ENCODE measurements around the gene EHMT2. TPM values are rescaled to one million over a fixed set of nuclear protein-coding genes. Genes with fewer than 3 reads are reported as not detected.

The EHMT2 gene
- total RNA-seq, 1 donor from 2014 or later: 202 TPM

GRCh38 chr6:31920811-31921210 is 23.3 kb upstream of the EHMT2 start:
- no peak overlapping the region for H3K4me3 Mint-ChIP-seq
- TF ChIP-seq CTCF (conservative IDR thresholded peaks at IDR 0.05): no peak
- no peaks in the 10 kb centered on the region for H3K4me1 Mint-ChIP-seq
- no peak overlapping the region for H3K27ac Mint-ChIP-seq (ENCODE audit: unreplicated experiment)
- no peak for DNase-seq (ENCODE audit: low read depth, low spot score)
- H3K36me3 Mint-ChIP-seq (ENCODE audit: low read depth): no peaks in the 10 kb centered on the region
- no peaks in the 10 kb centered on the region for H3K27me3 Mint-ChIP-seq (ENCODE audit: low read depth)
- H3K9me3 Mint-ChIP-seq: no peaks in the 10 kb centered on the region

GRCh38 chr6:31919624-31920303 is 22.3 kb upstream of the EHMT2 start:
- no peak overlapping the region for H3K27ac Mint-ChIP-seq (ENCODE audit: unreplicated experiment)

GRCh38 chr6:31918069-31918720 is 20.7 kb upstream of the EHMT2 start:
- no peaks in the 10 kb centered on the region for H3K9me3 Mint-ChIP-seq
- no peaks in the 10 kb centered on the region for H3K4me1 Mint-ChIP-seq
- H3K4me3 Mint-ChIP-seq: no peak overlapping the region
- no peak for TF ChIP-seq CTCF (conservative IDR thresholded peaks at IDR 0.05)
- no peaks in the 10 kb centered on the region for H3K36me3 Mint-ChIP-seq (ENCODE audit: low read depth)
- H3K27me3 Mint-ChIP-seq (ENCODE audit: low read depth): no peaks in the 10 kb centered on the region
- no peak for DNase-seq (ENCODE audit: low read depth, low spot score)
- no peak overlapping the region for H3K27ac Mint-ChIP-seq (ENCODE audit: unreplicated experiment)

More at GRCh38 chr6:31919624-31920303, 22.3 kb upstream of the EHMT2 start:
- Mint-ChIP-seq H3K36me3 (ENCODE audit: low read depth) (no peaks in the 10 kb centered on the region), H3K4me1 (no peaks in the 10 kb centered on the region), H3K27me3 (ENCODE audit: low read depth) (no peaks in the 10 kb centered on the region), H3K9me3 (no peaks in the 10 kb centered on the region), H3K4me3 (no peak overlapping the region)
- DNase-seq (ENCODE audit: low read depth, low spot score): no peak
- TF ChIP-seq CTCF (conservative IDR thresholded peaks at IDR 0.05): no peak

GRCh38 chr6:31915756-31916155 is 18.3 kb upstream of the EHMT2 start:
- Mint-ChIP-seq H3K36me3 (ENCODE audit: low read depth) (no peaks in the 10 kb centered on the region), H3K4me1 (no peaks in the 10 kb centered on the region), H3K9me3 (no peaks in the 10 kb centered on the region), H3K27me3 (ENCODE audit: low read depth) (no peaks in the 10 kb centered on the region), H3K4me3 (no peak overlapping the region), H3K27ac (ENCODE audit: unreplicated experiment) (no peak overlapping the region)
- TF ChIP-seq CTCF (conservative IDR thresholded peaks at IDR 0.05): no peak
- no peak for DNase-seq (ENCODE audit: low read depth, low spot score)

- Mint-ChIP-seq H3K27me3 (ENCODE audit: low read depth) (no peaks in the 10 kb centered on the region), H3K4me1 (no peaks in the 10 kb centered on the region), H3K4me3 (no peak overlapping the region), H3K36me3 (ENCODE audit: low read depth) (no peaks in the 10 kb centered on the region), H3K27ac (ENCODE audit: unreplicated experiment) (no peak overlapping the region), H3K9me3 (no peaks in the 10 kb centered on the region)
- DNase-seq (ENCODE audit: low read depth, low spot score): no peak
- TF ChIP-seq CTCF (conservative IDR thresholded peaks at IDR 0.05): no peak
Observed at GRCh38 chr6:31915351-31915750, 17.9 kb upstream of the EHMT2 start.

All from neural crest cell (in vitro differentiated cells).